GM15510 (cell line): ENCODE measurements around the gene VKORC1.

ENCODE experiments used
- POLR2A ChIP-seq: IDR thresholded peaks from 3 replicates; pipeline ENCODE4 v1.6.1; 2011; ENCODE audit warnings: borderline replicate concordance; ENCODE audit not compliant: insufficient read length; ENCODE audit errors: extremely low read depth

The VKORC1 gene

GRCh38 chr16:31082368-31083045 is 12.1 kb downstream of the VKORC1 start:
- TF ChIP-seq POLR2A: no peak

DNA sequence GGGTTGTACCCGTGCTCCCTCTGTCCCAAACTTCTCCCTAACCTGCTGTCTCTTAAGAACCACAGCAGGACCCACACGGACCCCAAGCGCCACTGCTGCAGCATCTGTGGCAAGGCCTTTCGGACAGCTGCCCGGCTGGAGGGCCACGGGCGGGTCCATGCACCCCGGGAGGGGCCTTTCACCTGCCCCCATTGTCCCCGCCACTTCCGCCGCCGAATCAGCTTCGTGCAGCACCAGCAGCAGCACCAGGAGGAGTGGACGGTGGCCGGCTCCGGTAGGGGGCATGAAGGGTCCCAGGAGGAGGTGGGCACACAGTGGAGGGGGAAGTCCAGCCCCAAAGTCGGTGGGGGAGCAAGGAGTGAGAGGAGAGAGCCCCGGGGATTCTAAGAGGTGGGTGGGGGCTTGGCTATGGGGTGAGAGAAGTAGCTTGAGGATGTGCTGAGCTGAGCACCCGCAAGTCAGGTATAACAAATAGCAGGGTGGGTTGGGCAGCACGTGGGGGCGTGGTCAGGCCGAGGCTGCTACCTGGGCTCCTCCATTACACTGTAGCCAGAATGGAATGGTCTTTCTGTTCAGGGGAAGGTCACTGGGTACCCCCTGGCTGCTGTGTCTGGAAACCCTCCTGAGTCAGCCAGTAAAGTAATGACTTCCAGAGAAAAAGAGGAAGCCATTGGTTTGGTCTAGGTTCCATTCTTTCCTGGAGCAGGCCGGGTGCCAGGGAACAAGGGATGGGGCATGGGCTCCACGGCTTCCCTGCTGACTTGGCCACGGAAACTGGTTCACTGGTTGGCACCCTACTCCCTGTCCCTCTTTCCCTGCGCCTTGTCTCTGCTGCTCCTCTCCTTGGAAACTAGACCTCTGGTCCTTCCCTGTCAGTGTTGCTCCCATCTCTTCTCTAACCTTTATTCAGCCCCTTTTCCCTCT is 12.9 kb downstream of the VKORC1 start:
- no peak for TF ChIP-seq POLR2A

- TF ChIP-seq POLR2A: no peak
These were observed 13.7 kb downstream of the VKORC1 start for GRCh38 chr16:31080756-31081419.

GRCh38 chr16:31080035-31080629 is 14.5 kb downstream of the VKORC1 start:
- TF ChIP-seq POLR2A: no peak

DNA sequence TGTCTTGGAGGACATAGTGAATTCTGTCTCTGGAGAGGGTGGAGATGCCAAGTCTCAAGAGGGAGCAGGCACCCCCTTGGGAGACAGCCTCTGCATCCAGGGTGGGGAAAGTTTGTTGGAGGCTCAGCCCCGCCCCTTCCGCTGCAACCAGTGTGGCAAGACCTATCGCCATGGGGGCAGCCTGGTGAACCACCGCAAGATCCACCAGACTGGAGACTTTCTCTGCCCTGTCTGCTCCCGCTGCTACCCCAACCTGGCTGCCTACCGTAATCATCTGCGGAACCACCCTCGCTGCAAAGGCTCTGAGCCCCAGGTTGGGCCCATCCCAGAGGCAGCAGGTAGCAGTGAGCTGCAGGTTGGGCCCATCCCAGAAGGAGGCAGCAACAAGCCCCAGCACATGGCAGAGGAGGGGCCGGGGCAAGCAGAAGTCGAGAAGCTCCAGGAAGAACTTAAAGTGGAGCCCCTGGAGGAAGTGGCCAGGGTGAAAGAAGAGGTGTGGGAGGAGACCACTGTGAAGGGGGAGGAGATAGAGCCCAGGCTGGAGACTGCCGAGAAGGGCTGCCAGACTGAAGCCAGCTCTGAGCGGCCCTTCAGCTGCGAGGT is 15.2 kb downstream of the VKORC1 start:
- TF ChIP-seq POLR2A: no peak

GRCh38 chr16:31078597-31079341 is 15.8 kb downstream of the VKORC1 start:
- TF ChIP-seq POLR2A: no peak

- no peak for TF ChIP-seq POLR2A
These were observed 16.8 kb downstream of the VKORC1 start for GRCh38 chr16:31077592-31078396.

GRCh38 chr16:31077024-31077423 is 17.6 kb downstream of the VKORC1 start:
- no peak for TF ChIP-seq POLR2A

- no peak for TF ChIP-seq POLR2A
These were observed 18.3 kb downstream of the VKORC1 start for GRCh38 chr16:31076319-31076718.

- no peak for TF ChIP-seq POLR2A
These were observed 19.8 kb downstream of the VKORC1 start for GRCh38 chr16:31074814-31075183.

DNA sequence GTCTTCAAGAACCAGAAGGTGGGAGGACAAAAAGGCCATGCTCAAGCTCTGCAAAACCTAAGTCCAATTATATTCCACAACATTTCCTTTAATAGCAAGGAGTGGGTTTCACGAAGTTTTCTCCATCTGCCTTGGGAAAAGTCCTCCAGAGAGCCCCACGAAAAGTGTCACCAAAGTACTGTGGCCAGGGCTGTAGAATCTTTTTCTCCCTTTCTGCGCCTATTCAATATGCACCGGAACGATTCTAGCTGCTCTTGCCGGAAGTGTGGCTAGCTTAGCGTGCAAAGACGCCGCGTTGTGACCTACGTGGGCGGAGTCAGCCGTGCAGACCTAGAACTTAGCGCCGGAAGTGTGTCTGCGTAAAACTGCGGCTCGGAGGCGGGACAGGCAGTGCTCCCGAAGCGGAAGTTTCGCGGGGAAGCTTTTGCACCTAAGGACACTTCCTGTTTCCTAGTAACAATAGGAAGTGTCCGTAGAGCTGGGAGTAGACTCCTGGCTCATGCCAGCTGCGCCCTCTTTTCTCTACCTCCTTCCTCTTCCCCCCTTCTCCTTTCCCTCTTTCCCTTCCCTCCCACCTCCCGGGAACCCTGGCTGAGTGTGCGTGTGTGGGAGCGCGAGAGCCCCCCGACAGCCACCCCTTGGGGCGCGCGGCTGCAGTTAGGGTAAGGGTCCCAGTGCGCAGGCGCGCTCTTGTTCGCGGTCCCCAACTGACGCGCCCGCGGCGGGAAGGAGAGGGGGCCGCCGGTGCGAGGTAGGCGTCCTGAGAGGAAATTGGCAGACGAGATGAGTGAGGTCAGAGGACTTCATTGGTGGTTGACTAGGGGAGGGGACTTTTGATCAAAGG is 20.4 kb downstream of the VKORC1 start, which contains the start of the genes ZNF646 and ZNF668:
Gene ZNF646 (plus strand): TSS at position 453 of the 844 bp plus-strand sequence. CDS start 1,903 bp downstream, outside the sequence.
Gene ZNF668 (minus strand): TSS at position 271 of the 844 bp plus-strand sequence. CDS start 9,781 bp downstream, outside the sequence.
- peak; percentile 86 for TF ChIP-seq POLR2A
